GM20431 (cell line): ENCODE results near the gene SHANK1.

ENCODE experiments used
- in situ Hi-C: fragments of 300-500 bp; cut with MseI, MboI; formaldehyde crosslinking; loops from one replicate; pipeline ENCODE4 v1.15.0; 2020; ENCODE audit warnings: low sequenced_read_pairs; ENCODE audit not compliant: unreplicated experiment

Gene SHANK1

GRCh38 chr19:50695251-50696093, 24.1 kb downstream of the SHANK1 start:
- in situ Hi-C loops, result no loop called here

- in situ Hi-C loops, result no loop called here
Observed at GRCh38 chr19:50694815-50695145, 24.8 kb downstream of the SHANK1 start.

GRCh38 chr19:50693064-50693975, 26.3 kb downstream of the SHANK1 start:
- in situ Hi-C loops, result no loop called here

GRCh38 chr19:50690439-50690838, 29.2 kb downstream of the SHANK1 start:
- in situ Hi-C loops, result no loop called here

- in situ Hi-C loops, result no loop called here
Observed at GRCh38 chr19:50688766-50689165, 30.8 kb downstream of the SHANK1 start.

- in situ Hi-C loops, result no loop called here
Observed at GRCh38 chr19:50686310-50687032, 33.1 kb downstream of the SHANK1 start.

- in situ Hi-C loops, result no loop called here
Observed at GRCh38 chr19:50679177-50680125, 40.2 kb downstream of the SHANK1 start.

- in situ Hi-C loops, result no loop called here
Observed at GRCh38 chr19:50678323-50678722, 41.3 kb downstream of the SHANK1 start.

GRCh38 chr19:50677636-50678035, 42.0 kb downstream of the SHANK1 start:
- in situ Hi-C loops, result no loop called here

GRCh38 chr19:50676625-50677197, 42.9 kb downstream of the SHANK1 start:
- in situ Hi-C loops, result no loop called here

GRCh38 chr19:50673118-50673517, 46.5 kb downstream of the SHANK1 start:
- in situ Hi-C loops, result no loop called here

- in situ Hi-C loops, result no loop called here
Observed at GRCh38 chr19:50670102-50670380, 49.6 kb downstream of the SHANK1 start.

GRCh38 chr19:50669302-50670101, 50.1 kb downstream of the SHANK1 start:
- in situ Hi-C loops, result no loop called here

GRCh38 chr19:50668879-50669278, 50.7 kb downstream of the SHANK1 start:
- in situ Hi-C loops, result no loop called here

- in situ Hi-C loops, result no loop called here
Observed at GRCh38 chr19:50668416-50668815, 51.2 kb downstream of the SHANK1 start.

- in situ Hi-C loops, result no loop called here
Observed at GRCh38 chr19:50667759-50668231, 51.8 kb downstream of the SHANK1 start.

- in situ Hi-C loops, result no loop called here
Observed at GRCh38 chr19:50667177-50667758, 52.3 kb downstream of the SHANK1 start.
